Left hindlimb (tissue), 1 donor: ENCODE results near the gene SDK2.

ENCODE experiments used
- DNase-seq: peaks from one replicate; pipeline ENCODE4 v3.0.0-alpha.2; 2018

The SDK2 gene

DNA sequence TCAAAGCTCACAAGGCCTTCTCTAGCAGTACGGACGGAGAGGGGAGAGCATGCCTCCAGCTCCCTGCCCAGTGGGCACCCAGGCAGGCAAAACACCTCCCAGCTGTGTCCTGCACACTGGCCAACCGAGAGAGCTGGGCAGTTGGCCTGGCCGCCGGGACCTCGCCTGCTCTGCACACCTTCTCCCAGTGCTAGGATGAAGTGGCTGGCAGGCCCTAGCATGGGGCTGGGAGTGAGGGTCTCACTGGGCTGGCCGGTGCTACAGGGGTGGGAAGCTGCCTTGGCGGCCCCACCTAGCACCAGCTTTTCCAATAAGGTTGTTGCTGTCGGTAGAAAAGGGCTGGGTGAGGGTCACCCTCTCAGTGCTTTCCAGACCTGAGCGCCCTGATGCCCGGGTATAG is 60.2 kb downstream of the SDK2 start:
- DNase-seq, result no peak

DNA sequence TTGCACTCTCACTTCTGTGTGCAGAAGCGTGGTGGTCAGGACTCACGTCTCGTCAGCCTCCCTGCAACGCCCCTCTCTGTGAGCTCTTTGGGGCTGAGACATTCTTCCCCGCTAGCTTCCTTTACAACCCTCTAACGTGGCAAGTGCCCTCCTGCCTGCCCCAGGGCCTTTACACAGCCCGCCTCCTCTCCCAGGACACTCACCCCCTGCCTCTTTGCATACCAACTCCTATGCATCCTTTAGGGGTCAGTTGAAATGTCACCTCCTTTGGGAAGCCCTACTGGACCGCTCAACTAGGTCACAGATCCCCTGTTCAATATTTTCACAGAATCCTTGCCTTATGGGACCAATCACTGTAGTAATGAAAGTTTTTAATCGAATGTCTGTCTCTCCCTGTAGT is 61.4 kb downstream of the SDK2 start:
- no peak for DNase-seq

DNA sequence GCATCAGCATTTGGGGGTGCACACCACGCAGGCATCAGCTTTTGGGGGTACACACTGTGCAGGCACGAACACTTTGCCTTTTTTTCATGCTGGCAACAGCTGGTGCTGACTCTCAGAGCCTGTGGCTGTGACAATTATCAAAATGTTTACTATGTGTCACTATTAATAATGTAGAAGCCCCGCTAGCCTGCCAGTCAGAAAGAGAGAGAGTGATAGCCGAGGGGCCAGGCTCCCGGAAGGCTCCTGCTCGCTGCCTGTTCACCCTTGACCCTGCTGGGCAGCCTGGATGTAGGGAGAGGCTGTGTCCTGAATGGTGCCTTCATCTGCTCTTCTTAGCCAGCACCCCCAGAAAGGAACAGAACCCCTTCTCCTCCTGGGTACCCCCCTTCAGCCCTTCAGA is 61.9 kb downstream of the SDK2 start:
- DNase-seq, result no peak

DNA sequence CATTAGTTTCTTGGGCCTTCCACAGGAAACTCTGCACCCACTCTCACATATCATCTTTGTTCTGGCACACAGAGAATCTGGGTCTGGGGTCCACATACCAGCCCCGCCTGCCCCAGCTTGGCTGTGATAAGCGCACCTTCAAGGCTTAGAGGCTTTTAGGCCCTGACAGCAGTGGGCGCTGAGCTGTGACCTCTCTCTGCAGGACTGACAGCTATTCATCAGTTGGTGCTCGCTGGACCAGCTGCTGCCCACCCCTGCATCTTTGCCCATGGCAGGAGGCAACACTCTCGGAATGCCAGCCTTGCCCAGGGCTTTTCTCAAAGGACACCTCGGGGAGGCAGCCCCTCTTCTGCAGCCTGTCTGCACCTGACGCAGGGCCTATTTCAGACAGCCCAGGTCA is 62.9 kb downstream of the SDK2 start:
- DNase-seq, result no peak

DNA sequence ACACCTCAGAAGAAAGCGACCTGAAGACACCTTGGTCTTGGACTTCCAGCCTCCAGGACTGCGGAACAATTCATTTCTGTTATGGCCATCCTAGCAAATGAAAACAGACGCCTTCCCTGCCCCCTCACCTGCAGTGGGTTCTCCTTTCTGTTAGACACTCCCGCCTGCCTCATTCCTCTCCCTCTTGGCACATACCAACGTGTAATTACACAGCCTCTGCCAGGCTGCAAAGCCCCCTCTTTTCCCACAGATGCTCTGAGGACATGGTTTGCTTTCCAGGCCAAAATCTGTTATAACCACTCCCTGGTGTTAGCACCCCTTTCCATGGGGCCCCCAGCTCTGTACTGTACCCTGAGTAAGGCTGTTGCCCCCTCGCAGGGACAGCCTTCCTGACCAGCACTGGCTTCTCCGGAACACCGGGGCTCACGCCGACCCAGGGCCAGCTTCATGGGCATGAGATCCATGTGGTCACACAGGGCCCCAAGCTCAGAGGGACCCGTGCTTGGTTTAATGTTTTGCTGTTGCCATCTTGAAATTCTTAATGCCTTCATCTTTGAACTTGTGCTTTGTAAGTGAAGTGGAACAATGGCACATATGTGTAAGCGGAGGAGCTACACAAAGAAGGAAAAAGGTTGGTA is 64.1 kb downstream of the SDK2 start:
- DNase-seq, result no peak

DNA sequence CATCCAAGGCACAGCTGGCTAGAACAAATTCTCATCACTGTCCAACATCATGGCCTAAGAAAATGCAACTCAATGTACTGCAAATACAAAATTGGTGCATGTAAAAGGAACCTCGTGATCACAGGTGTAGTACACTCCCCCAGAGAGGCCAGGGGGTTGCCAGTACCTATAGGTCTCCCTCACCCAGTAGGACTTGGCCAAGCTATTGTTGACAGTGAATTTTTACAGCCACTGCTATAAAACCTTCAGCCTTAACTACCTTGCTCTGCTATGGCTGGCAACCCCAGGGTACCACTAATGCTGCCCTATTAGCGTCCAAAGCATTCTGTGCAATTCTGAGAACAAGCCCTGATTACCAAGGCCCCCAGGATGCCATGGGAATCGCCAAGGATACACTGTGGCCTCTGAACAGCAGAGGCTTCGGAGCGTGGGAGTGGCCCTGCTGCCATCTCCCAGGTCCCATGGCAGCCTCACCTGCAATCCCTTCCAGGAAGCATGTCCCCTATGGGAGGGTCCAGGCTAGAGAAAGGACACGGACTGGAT is 67.6 kb downstream of the SDK2 start:
- no peak for DNase-seq

DNA sequence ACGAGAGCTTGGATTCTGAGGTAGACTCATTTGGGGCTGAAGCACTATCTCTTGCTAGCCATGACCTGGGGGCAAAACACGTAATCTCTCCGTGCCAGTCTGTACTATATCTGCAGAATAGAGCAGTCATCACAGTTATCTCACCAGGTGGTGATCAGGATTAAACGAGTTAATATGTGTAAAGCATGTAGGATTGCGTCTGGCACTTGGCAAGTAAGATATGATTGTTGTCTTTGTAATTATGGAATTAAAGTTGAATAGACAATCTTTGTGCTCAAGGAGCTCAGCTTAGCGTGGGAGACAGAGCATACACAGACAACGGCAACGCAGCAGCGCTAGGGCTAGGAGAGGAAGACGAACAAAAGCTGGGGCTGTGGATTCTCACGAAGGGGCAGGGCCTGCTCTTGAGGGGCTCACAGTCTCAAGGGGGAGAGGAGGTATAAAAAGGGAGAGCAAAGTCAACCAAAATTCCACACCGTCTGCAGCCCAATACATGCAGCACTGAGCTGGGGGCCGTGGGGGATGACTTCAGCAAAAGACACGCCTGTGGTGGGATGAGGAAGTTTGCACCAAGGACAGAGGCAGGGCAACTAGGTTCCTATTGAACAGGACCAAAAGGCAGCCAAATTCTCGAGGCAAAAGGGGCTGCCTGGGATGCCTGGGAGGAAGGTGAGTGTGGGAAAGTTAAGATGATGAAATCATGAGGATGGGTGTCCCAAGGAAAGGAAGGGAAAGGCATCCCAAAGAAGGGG is 68.6 kb downstream of the SDK2 start:
- DNase-seq, result no peak

DNA sequence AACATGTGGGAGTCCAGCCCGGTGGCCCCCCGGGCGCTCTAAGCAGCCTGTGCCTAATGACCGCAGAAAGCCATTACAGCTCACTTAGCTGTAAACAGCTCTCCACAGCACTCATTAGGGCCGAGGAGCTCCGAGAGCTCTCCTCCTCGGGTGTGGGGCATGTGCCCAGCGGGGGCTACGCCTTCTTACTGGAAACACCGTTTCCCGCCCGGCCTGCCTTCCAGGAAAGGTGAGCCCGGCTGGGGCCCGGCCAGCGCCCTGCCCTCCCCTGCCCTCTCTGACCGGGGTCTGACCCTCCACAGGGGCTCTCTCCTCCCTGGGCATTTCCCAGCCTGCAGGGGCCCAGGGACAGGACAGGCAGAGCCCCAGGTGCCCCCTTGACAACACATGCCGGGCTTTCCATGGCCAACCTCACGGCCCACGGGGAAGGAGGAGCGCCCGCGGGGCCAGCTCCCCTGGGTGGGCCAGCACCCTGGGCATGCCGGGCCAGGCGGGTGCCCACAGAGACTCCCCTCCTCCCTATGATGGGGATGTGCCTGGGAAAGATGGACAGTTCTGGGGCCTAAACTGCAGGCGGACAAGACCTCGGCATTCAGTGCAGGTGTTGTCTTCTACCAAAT is 72.6 kb downstream of the SDK2 start:
- no peak for DNase-seq

DNA sequence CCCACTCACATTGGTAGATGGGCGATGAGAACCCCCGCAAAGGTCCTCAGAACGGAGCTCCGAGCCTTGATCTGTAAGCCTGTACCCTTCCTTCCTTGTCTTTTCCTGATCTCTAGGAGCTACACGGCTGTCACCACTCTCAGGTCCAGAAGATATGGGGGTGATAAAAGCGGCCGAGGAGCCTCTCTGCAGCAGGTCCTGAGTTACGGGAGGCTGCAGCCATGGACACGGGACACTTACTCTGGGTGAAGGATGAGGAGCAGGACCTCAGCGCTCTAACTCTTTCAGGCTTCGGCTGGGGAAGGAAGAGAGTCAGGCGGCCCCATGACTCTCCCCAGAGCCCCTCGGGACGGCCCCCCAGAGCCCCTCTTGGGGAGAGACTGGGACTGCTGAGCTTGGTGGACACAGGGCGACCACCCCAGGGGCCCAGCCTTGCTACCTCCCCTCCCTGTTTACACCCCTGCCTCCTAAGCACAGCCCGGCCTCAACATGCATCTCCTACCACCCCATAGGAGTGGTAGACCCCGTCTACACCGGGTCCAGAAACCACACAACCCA is 74.4 kb downstream of the SDK2 start:
- DNase-seq, result no peak

DNA sequence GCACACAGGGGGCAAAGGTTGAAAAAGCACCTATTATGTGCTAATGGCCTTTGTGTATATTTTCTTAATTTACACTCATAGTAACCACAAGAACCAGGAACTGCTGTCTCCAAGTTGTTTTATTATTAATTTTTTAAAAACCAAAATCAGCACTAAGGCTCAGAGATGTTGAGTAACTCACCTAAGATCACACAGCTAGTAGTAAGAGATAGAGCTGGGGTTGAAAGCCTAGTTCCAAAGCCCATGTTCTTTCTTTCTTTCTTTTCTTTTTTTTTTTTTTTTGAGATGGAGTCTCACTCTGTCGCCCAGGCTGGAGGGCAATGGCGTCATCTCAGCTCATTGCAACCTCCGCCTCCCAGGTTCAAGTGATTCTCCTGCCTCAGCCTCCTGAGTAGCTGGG is 75.3 kb downstream of the SDK2 start:
- DNase-seq, result no peak

DNA sequence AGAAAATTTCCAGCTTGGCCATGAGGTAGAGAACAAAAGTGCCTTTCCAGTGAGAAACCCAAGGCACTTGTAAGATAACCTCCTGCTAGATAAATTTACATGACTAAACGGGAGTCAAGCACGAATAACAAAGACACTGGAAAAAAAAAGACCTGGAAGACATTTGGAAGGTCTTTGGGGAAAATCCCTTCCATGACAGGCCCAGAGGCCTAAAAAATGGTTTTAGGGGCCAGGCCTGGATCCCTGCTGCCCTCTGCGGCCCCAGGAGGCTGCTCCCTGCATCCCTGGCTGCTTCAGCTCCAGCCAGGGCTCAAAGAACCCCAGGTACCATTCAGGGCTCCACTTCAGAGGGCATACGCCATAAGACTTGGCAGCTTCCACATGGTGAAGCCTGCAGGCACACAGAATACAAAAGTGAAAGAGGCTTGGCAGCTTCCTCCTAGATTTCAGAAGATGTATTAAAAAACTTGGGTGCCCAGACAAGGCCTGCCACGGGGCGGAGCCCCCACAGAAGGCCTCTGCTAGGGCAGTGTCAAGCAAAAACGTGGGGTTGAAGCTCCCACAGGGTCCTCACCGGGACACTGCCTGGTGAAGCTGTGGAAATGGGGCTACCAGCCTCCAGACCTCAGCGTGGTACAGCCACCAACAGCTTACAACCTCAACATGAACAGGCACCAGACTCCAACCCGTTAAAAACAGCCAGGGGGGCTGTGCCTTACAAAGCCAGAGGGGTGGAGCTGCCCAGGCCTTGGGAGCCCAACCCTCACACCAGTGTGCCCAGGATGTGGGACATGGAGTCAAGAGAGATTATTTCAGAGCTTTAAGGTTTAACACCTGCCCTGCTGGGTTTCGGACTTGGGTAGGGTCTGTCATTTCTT is 77.1 kb downstream of the SDK2 start:
- no peak for DNase-seq

DNA sequence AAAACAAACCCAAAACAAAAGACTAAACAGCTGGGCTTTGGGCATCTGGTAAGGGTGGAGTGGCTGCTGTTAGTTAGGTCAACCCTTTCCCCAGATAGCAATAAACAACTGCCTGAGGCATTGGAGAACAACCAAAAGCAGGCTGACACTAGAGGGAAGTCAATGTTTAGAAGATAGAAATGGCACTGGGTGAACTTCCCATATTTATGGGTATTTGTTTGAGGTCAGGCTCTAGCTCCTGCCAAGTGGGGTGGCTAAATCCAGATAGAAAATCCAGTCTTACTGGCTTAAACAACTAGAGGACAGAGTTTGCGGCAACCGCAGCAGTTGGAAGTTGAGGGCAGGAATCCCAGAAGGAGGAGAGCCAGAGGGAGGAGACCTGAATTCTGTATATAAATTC is 79.4 kb downstream of the SDK2 start:
- peak; percentile 63 for DNase-seq

DNA sequence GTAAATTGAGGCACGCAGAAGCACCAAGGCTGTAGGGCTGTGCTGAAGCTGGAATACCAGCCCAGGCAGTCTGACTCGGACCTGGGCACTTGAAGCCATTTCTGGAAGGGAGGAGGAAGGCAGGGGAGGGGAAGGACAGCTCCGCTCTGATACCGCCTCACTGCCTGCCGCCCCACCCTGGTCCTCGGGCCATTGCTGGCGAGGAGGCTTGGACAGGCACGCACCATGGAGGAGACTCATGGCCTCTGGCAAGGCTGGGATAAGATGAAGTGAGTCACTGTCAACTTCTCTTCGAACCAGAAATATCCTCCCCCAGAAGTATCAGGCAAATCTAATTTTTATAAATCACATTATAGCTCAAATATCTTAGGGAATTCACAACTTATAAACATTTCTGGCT is 81.3 kb downstream of the SDK2 start:
- no peak for DNase-seq

DNA sequence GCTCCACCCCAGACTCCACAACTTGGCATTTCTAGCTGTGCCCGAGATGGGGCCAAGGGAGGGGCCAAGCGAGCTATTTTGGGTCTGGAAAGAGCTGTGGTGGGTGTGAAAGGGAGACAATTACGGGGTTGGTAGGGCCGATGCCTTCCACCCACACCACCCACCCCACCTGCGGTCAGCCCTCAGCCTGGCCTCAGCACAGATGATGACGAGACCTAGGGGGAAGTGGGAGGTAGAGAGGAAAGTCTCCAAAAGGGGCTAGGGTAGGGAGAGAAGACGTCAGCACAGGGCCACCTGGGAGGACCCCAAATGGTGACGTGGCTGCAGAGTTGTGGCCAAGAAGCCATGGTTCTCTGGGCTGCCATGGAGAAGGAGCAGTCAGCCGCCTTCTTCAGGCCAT is 83.1 kb downstream of the SDK2 start:
- DNase-seq, result peak; percentile 74

DNA sequence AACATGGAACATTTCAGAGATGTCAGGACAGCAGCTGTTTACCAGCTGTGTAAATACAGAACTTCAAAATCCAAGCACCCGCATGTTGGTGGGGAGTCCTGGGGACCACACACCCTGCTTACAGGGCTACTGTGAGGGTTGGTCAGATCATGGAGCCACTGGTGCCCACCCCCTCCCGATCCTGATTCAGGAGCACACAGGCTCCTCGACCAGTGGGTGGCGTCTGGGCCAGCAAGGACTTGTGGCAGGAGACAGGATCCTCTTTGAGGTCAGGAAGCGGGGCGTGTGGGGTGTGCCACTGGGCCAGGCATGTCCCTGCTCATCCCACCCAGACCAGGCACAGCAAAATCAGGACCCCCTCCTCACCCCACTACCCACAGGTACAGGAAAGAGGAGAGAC is 83.6 kb downstream of the SDK2 start:
- peak; percentile 65 for DNase-seq

DNA sequence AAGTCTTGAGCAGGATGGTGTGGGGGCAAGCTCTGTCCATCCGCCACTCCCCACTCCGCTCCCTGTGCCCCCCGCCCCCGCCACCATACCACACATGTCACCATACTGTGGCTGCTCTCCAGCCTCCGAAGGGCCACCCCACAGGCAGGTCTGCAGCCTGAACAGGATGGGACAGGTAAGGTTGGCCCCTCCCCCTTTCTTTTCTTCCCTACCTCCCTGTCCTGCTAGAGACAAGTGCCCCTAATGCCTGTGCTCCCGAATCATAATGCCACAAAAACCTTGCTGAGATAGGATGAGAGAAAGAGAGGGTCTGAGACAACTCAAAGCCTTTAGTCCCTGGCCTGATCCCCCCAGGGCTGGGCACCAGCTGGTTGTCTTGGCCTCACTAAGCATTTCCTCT is 84.7 kb downstream of the SDK2 start:
- no peak for DNase-seq

DNA sequence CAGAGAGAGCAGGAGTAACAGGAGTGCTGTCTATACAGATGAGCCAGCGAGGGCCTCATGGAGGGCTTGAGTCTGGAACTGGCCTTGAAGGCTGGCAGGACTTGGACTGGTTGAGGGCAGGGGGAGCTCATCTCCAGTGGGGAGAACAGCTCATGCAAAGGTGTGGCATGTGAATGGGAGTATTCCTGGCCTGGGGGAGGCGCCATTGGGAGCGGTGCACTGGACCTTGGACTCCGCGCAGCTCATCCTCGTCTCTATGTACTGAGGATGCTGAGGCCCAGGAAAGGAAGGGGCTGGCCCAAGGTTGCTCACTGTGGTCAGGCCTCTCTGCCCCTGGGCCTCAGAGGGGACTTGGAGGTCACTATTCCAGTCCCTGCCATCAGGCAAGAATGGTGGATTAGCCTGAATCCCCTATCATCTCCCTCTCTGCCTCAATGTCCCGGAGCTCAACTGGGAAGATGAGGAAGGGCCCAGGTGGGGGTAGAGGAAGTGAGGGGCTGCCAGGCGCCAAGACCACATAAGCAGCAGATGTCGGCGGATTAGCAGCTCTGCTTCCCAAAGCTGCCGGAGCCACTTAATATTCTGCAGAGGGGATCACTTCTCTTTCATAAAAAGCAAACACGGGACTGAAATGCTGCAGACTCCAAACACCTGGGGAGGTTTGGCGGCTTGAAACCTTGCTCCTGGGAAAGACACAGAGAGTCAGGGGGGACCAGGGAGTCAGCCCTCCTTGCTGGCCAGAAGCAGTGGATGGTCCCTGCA is 88.9 kb downstream of the SDK2 start:
- no peak for DNase-seq

DNA sequence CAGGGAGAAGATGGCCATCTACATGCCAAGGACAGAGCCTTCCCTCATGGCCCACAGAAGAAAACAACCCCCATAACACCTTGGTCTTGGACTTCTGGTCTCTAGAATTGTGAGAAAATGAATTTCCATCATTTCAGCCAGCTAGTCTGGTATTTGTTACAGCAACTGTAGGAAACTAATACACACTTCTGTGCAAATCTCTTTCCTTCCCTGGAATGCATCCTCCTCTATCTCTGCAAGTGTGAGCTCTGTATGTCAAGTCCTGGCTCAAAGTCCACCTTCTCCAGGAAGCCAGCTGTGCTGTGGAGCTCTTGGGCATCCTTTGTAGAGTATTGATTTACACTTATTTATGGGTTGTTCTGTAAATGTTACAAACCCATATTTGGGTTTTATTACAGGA is 89.7 kb downstream of the SDK2 start:
- no peak for DNase-seq

DNA sequence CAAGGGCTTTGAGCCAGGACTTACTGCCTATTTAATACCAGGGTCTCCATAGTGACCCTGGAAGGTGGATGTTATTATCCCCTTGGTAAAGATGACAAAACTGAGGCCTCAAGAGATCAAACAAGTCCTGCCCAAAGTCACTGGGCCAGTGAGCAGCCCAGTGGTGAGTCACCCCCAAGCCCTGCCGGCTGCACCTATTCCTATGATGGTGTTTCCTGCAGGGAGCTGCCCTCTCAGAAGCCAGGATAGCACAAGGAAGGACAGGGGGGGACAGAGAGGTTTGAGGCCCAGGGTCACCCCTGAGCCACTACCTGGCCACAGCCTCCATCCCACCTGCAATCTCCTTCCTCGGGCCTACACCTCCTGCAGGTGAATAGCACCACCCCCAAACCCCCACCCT is 90.9 kb downstream of the SDK2 start:
- DNase-seq, result no peak

DNA sequence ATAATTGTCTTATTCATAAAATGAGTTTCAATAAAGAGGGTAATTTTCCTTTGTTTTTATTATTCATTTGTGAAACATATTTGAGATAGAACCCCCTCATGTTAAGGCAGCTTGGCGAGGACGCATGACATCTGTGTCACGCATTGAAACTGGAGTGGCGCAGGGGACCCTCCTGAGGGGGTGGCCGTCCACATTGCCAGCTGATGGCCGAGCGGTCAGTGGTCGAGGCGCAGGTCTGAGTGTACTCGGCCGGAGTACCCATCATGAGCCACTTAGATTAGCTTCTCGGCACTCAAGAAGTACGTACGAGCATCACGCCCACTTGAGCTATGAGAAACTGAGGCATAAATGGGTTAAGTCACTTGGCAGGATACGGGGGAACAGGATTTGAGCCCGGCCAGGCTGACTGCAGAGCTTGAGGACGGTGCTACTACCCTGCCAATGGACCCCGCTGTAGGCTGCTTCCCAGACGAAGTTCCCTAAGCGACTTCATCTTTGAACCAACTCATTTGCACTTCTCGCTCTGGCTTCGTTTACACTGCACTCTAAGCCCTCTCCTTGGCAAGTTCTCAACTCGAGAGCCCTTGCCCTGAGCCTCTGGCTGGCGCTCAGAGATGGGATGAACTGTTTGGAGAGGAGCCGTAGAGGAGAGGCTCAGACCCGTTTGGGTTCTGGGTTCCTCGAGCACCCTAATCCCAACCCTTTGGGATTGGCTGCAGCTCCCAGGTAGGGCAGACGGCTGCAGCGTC is 91.8 kb downstream of the SDK2 start:
- DNase-seq, result no peak

DNA sequence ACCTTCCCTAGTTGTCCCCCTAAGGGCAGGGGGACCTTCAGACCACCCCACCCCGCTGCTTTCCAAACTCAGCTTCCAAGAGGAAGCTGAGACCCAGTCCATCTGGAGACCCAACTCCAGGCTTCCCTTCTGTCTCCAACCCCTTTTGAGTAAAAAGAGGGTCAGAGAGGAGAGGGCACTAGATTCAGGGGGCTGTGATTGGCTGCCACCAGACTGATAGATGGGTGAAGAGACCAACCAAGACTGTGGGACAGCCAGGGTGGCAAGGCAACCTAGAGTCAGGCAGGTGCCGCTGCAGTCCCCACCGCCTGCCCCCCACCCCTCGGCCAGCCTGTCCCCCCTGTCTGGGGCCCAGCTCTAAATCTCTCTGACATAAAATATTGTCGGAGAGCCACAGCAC is 92.5 kb downstream of the SDK2 start:
- DNase-seq, result no peak
